Activated naive CD4-positive, alpha-beta T cell (primary cell): ENCODE results near the gene PATJ.
"Not testable (repeated sequence)": the region's sequence is repeated elsewhere in the genome, so short reads cannot be mapped to it uniquely, and the experiment has no call there.

Experiments used
- DNase-seq, 4 experiments: peaks; one replicate each; lab custom pipeline; 2025; lab: John Stamatoyannopoulos, UW

PATJ gene

GRCh38 chr1:62178372-62178771 is 436.1 kb downstream of the PATJ start:
- DNase-seq, result no peak

- not testable (repeated sequence) for DNase-seq
These were observed 437.8 kb downstream of the PATJ start for GRCh38 chr1:62180054-62180453.

GRCh38 chr1:62180639-62181038 is 438.4 kb downstream of the PATJ start:
- DNase-seq, result no peak

- no peak for DNase-seq
These were observed 439.3 kb downstream of the PATJ start for GRCh38 chr1:62181532-62181931.

- not testable (repeated sequence) for DNase-seq
These were observed 439.9 kb downstream of the PATJ start for GRCh38 chr1:62182157-62182556.

- not testable (repeated sequence) for DNase-seq
These were observed 441.1 kb downstream of the PATJ start for GRCh38 chr1:62183164-62184020.

GRCh38 chr1:62184336-62184735 is 442.1 kb downstream of the PATJ start:
- DNase-seq, result no peak

GRCh38 chr1:62185233-62185632 is 443.0 kb downstream of the PATJ start:
- not testable (repeated sequence) for DNase-seq

- no peak for DNase-seq
These were observed 443.4 kb downstream of the PATJ start for GRCh38 chr1:62185677-62186076.

- DNase-seq, result no peak
These were observed 445.3 kb downstream of the PATJ start for GRCh38 chr1:62187548-62187947.

GRCh38 chr1:62188111-62188510 is 445.8 kb downstream of the PATJ start:
- DNase-seq, result no peak

GRCh38 chr1:62194651-62195544 is 452.6 kb downstream of the PATJ start, which contains the start of gene L1TD1:
TSS of gene L1TD1 (plus strand) at chr1:62194849. CDS start at chr1:62206629, 11,780 bp downstream.
- no peak for DNase-seq

- no peak for DNase-seq
These were observed 453.9 kb downstream of the PATJ start for GRCh38 chr1:62196086-62196690.

GRCh38 chr1:62198069-62198780 is 455.9 kb downstream of the PATJ start:
- DNase-seq, result no peak

GRCh38 chr1:62198781-62199125 is 456.5 kb downstream of the PATJ start:
- DNase-seq, result no peak

- no peak for DNase-seq
These were observed 464.9 kb downstream of the PATJ start for GRCh38 chr1:62207187-62207586.

- no peak for DNase-seq
These were observed 465.8 kb downstream of the PATJ start for GRCh38 chr1:62208087-62208486.

- no peak for DNase-seq
These were observed 466.7 kb downstream of the PATJ start for GRCh38 chr1:62208970-62209369.

- DNase-seq, result no peak
These were observed 467.8 kb downstream of the PATJ start for GRCh38 chr1:62209931-62210595.

- no peak for DNase-seq
These were observed 468.7 kb downstream of the PATJ start for GRCh38 chr1:62210960-62211359.

GRCh38 chr1:62212411-62212810 is 470.1 kb downstream of the PATJ start:
- no peak for DNase-seq
